Loucy (cell line): ENCODE measurements around the gene SCN10A.

Source experiments
- H2AFZ ChIP-seq: fragments of 200-600 bp; sonication (generic); 2 replicates; pipeline ENCODE4 v1.6.0; 2016; ENCODE audit warnings: antibody characterized with exemption, mild to moderate bottlenecking, low read length, moderate library complexity
- H3F3A ChIP-seq: fragments of 200-600 bp; 2 replicates; pipeline ENCODE4 v1.6.0; 2016; ENCODE audit warnings: antibody characterized with exemption, low read depth, mild to moderate bottlenecking
- H3K27me3 ChIP-seq: fragments of 200-600 bp; sonication (generic); 2 replicates; pipeline ENCODE4 v1.6.1; 2014; ENCODE audit warnings: low read length, mild to moderate bottlenecking; ENCODE audit not compliant: insufficient read depth, poor library complexity, severe bottlenecking
- H3K36me3 ChIP-seq: fragments of 200-600 bp; sonication (generic); 2 replicates; pipeline ENCODE4 v1.6.1; 2016; ENCODE audit warnings: low read length; ENCODE audit not compliant: insufficient read depth
- H3K4me1 ChIP-seq: fragments of 200-600 bp; sonication (generic); 2 replicates; pipeline ENCODE4 v1.5.1; 2014; ENCODE audit warnings: low read length, mild to moderate bottlenecking; ENCODE audit not compliant: insufficient read depth, poor library complexity, severe bottlenecking
- H3K4me2 ChIP-seq: fragments of 200-600 bp; sonication (generic); 2 replicates; pipeline ENCODE4 v1.6.0; 2014; ENCODE audit warnings: antibody characterized with exemption, low read length, low read depth, mild to moderate bottlenecking; ENCODE audit not compliant: poor library complexity, severe bottlenecking
- H3K4me3 ChIP-seq: fragments of 200-600 bp; sonication (generic); 2 replicates; pipeline ENCODE4 v1.5.1; 2014; ENCODE audit warnings: low read length, mild to moderate bottlenecking, mixed read lengths; ENCODE audit not compliant: poor library complexity, severe bottlenecking
- H3K79me2 ChIP-seq: fragments of 200-600 bp; sonication (generic); 2 replicates; pipeline ENCODE4 v1.6.1; 2014; ENCODE audit warnings: low read length; ENCODE audit not compliant: insufficient read depth
- H3K9ac ChIP-seq: fragments of 200-600 bp; sonication (generic); 2 replicates; pipeline ENCODE4 v1.6.0; 2014; ENCODE audit warnings: mild to moderate bottlenecking, low read depth, low read length, moderate library complexity; ENCODE audit not compliant: poor library complexity, severe bottlenecking
- H3K9me2 ChIP-seq: fragments of 200-600 bp; sonication (generic); replicated peaks from 2 replicates; pipeline ENCODE4 v1.6.1; 2016; ENCODE audit warnings: low read depth, low read length, mixed read lengths
- H3K9me3 ChIP-seq: fragments of 200-600 bp; sonication (generic); 2 replicates; pipeline ENCODE4 v1.6.1; 2014; ENCODE audit warnings: mild to moderate bottlenecking, antibody characterized with exemption, low read length, low read depth; ENCODE audit not compliant: insufficient read depth
- H4K20me1 ChIP-seq: fragments of 200-600 bp; sonication (generic); 2 replicates; pipeline ENCODE4 v1.6.0; 2014; ENCODE audit warnings: antibody characterized with exemption, low read length, mild to moderate bottlenecking; ENCODE audit not compliant: insufficient read depth, poor library complexity, severe bottlenecking
- CTCF ChIP-seq: fragments of 200-600 bp; sonication (generic); conservative IDR thresholded peaks from 2 replicates; pipeline ENCODE4 v1.5.1; 2014; ENCODE audit warnings: mild to moderate bottlenecking, antibody characterized with exemption, low read length
- EZH2phosphoT487 ChIP-seq: fragments of 200-600 bp; IDR thresholded peaks from 2 replicates; pipeline ENCODE4 v1.6.1; 2018; ENCODE audit warnings: antibody characterized with exemption, mild to moderate bottlenecking, moderate library complexity, borderline replicate concordance

SCN10A gene

GRCh38 chr3:38816026-38816425 lies at the start of gene SCN10A:
Gene SCN10A (minus strand): TSS chr3:38816217. CDS start chr3:38794010, 22,207 bp downstream.
- Histone ChIP-seq H3K4me2 (no peak within 1 kb of the TSS), H3K9me2 (no peaks in the 10 kb centered on the region), H3K9me3 (no peaks in the 10 kb centered on the region), H3K4me1 (no peaks in the 10 kb centered on the region), H3K9ac (no peak within 1 kb of the TSS), H2AFZ (no peak within 1 kb of the TSS), H4K20me1 (no peaks in the 10 kb centered on the region), H3F3A (no peaks in the 10 kb centered on the region), H3K27me3 (peaks cover 15% of the 10 kb centered on the region), H3K36me3 (no peaks in the 10 kb centered on the region), H3K4me3 (no peak within 1 kb of the TSS), H3K79me2 (no peaks in the 10 kb centered on the region)
- TF ChIP-seq EZH2phosphoT487 (no peak), CTCF (no peak)

- H2AFZ ChIP-seq: no peak overlapping the region
- no peak overlapping the region for H3K4me2 ChIP-seq
- no peak for TF ChIP-seq CTCF
- TF ChIP-seq EZH2phosphoT487: no peak
- no peaks in the 10 kb centered on the region for H3K27me3 ChIP-seq
- H3K9me3 ChIP-seq: no peaks in the 10 kb centered on the region; the same call in 1 of the 2 replicates
- no peaks in the 10 kb centered on the region for H3K79me2 ChIP-seq
- no peaks in the 10 kb centered on the region for H3K9me2 ChIP-seq
- H3K4me3 ChIP-seq: no peak overlapping the region
- H4K20me1 ChIP-seq: no peaks in the 10 kb centered on the region
- H3K4me1 ChIP-seq: no peaks in the 10 kb centered on the region
- no peaks in the 10 kb centered on the region for H3K36me3 ChIP-seq
- H3K9ac ChIP-seq: no peak overlapping the region
- no peaks in the 10 kb centered on the region for H3F3A ChIP-seq
Observed at GRCh38 chr3:38853011-38853410, 37.0 kb upstream of the SCN10A start.

- Histone ChIP-seq H3K4me1 (no peaks in the 10 kb centered on the region), H3K4me2 (no peak overlapping the region), H4K20me1 (no peaks in the 10 kb centered on the region), H3K9me3 (no peaks in the 10 kb centered on the region), H3K9ac (no peak overlapping the region), H3F3A (no peaks in the 10 kb centered on the region), H3K36me3 (no peaks in the 10 kb centered on the region), H2AFZ (no peak overlapping the region), H3K79me2 (no peaks in the 10 kb centered on the region), H3K9me2 (no peaks in the 10 kb centered on the region), H3K4me3 (no peak overlapping the region), H3K27me3 (peaks cover 8% of the 10 kb centered on the region)
- TF ChIP-seq CTCF (peak; percentile 63), EZH2phosphoT487 (no peak)
Observed at GRCh38 chr3:38843898-38844297, 27.9 kb upstream of the SCN10A start.
